ACC112 (cell line): ENCODE measurements around the gene OTOS.

Source experiments
- H2AFZ ChIP-seq: fragments of 200-600 bp; sonication (generic); one replicate; pipeline ENCODE4 v1.6.0; 2017; ENCODE audit warnings: antibody characterized with exemption, low read length; ENCODE audit not compliant: unreplicated experiment
- H3K27ac ChIP-seq: fragments of 200-600 bp; sonication (generic); 2 replicates; pipeline ENCODE4 v1.5.1; 2014; ENCODE audit warnings: low read depth, mild to moderate bottlenecking, antibody characterized with exemption, low read length, moderate library complexity
- H3K27me3 ChIP-seq: fragments of 200-600 bp; sonication (generic); 2 replicates; pipeline ENCODE4 v1.6.1; 2014; ENCODE audit warnings: mild to moderate bottlenecking, antibody characterized with exemption, low read length, moderate library complexity, mixed read lengths; ENCODE audit not compliant: insufficient read depth
- H3K36me3 ChIP-seq: fragments of 200-600 bp; sonication (generic); 2 replicates; pipeline ENCODE4 v1.6.1; 2016; ENCODE audit warnings: mild to moderate bottlenecking, antibody characterized with exemption, low read length, moderate library complexity, mixed read lengths; ENCODE audit not compliant: insufficient read depth
- H3K4me1 ChIP-seq: fragments of 200-600 bp; sonication (generic); one replicate; pipeline ENCODE4 v1.6.1; 2016; ENCODE audit warnings: low read length, mixed read lengths; ENCODE audit not compliant: insufficient read depth, unreplicated experiment, control insufficient read depth
- H3K4me3 ChIP-seq: fragments of 200-600 bp; sonication (generic); 2 replicates; pipeline ENCODE4 v1.5.1; 2014; ENCODE audit warnings: mild to moderate bottlenecking, low read depth, low read length
- H3K79me2 ChIP-seq: fragments of 200-600 bp; sonication (generic); one replicate; pipeline ENCODE4 v1.6.0; 2016; ENCODE audit warnings: low read length; ENCODE audit not compliant: control insufficient read depth, unreplicated experiment, insufficient read depth

OTOS gene

DNA sequence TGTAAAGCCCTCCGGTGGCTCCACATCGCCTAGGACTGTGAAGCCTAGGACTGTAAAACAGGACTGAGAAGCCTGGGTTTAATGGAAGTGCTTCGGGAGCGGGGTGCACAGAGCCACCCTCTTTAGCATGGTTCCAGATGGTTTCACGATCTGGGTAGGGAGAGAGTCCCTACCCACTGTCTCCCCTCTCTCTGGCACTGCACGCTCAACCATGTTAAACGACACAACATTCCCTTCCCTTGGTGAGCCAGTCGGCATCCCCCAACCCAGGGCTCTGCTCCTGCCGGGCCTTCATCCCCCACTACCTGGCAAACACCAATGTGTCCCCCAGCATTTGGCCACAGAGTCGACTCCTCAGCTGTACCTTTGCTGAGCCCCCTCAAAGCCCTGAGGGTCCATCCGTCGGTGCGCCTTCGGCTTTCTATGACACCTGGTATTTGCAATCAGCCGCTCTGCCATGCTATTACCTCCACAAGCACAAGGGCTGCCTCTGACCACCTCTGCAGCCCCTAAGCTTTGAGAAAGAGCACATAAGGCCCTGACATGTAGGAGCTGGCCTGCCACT lies 5.4 kb downstream of the OTOS start:
- Histone ChIP-seq H3K36me3 (peaks cover 18% of the 10 kb centered on the region), H3K27ac (no peak overlapping the region)

DNA sequence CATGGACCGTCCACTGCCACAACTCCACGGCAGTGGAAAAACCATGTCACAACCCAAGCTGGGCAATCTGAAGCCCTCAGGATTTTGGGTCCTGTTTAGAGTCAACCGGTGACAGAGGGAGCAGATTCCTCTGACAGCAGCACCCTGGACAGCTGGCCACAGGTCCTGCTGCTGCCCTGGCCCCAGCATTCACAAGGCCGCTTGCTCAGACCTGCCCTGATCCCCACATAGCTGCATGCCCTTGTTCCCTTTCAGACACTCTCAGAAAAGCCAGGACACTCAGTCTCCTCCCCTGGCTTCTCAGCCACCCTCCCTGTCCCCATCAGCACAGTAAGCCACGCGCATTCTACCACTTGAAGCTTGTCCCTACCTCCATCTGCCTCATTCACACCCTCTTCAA lies 6.0 kb downstream of the OTOS start:
- H3K36me3 ChIP-seq = peaks cover 23% of the 10 kb centered on the region
- H3K27ac ChIP-seq = no peak overlapping the region
- H3K4me1 ChIP-seq = peaks cover 7% of the 10 kb centered on the region
- H3K4me3 ChIP-seq = peak overlapping the region; percentile 97
- peaks cover 26% of the 10 kb centered on the region for H3K79me2 ChIP-seq
- no peaks in the 10 kb centered on the region for H3K27me3 ChIP-seq
- H2AFZ ChIP-seq = no peak overlapping the region

More for the DNA sequence above, 5.4 kb downstream of the OTOS start:
- Histone ChIP-seq H2AFZ (no peak overlapping the region), H3K79me2 (peaks cover 26% of the 10 kb centered on the region), H3K4me3 (peak overlapping the region; percentile 97), H3K27me3 (no peaks in the 10 kb centered on the region), H3K4me1 (peaks cover 7% of the 10 kb centered on the region)

DNA sequence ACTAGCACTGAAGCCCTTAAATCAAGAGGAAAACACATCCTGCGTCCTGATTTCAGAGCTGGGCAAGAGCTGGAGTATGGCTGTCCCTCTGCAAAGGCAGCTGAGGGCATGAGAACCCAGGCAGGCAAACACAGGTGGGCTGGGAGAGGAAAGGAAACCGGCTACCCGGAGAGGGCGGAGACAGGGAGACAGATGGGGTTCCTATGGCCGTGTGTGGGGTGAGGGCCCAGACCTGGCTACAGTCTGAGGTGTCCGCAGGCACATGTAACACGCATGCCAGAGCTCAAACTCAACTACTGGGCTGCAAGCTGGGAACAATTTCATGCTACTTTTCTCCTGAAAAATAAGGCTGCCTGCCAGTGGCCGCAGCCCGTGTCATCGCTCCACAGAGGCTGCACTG lies 7.1 kb downstream of the OTOS start:
- H3K27me3 ChIP-seq = no peaks in the 10 kb centered on the region
- peaks cover 26% of the 10 kb centered on the region for H3K79me2 ChIP-seq
- no peak overlapping the region for H3K27ac ChIP-seq
- peaks cover 7% of the 10 kb centered on the region for H3K4me1 ChIP-seq
- H3K4me3 ChIP-seq = no peak overlapping the region
- H3K36me3 ChIP-seq = peaks cover 30% of the 10 kb centered on the region
- no peak overlapping the region for H2AFZ ChIP-seq

DNA sequence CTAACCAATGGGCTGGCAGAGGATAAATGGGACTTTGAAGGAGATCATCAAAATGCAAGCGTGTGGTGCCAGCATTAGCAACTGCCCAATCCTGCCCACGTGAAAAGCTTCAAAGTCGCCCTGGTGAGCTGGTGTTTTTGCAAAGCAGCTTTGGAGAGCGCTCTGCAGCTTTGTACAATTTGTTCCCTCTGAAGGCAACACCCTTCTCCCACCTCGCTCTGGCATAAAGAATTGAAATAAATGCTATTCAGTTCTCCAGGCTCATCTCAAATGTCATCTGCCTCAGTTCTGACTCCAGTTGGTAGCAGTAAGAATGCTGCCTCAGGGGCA lies 7.8 kb downstream of the OTOS start:
- no peak overlapping the region for H2AFZ ChIP-seq
- peaks cover 26% of the 10 kb centered on the region for H3K79me2 ChIP-seq
- no peak overlapping the region for H3K4me3 ChIP-seq
- H3K27me3 ChIP-seq = no peaks in the 10 kb centered on the region
- H3K27ac ChIP-seq = no peak overlapping the region
- H3K4me1 ChIP-seq = peaks cover 7% of the 10 kb centered on the region
- peaks cover 36% of the 10 kb centered on the region for H3K36me3 ChIP-seq

- Histone ChIP-seq H3K4me3 (no peak overlapping the region), H3K79me2 (peaks cover 26% of the 10 kb centered on the region), H2AFZ (no peak overlapping the region), H3K4me1 (peaks cover 7% of the 10 kb centered on the region), H3K27ac (no peak overlapping the region), H3K27me3 (no peaks in the 10 kb centered on the region), H3K36me3 (peaks cover 36% of the 10 kb centered on the region)
These were observed 8.4 kb downstream of the OTOS start for GRCh38 chr2:240131941-240132650.

DNA sequence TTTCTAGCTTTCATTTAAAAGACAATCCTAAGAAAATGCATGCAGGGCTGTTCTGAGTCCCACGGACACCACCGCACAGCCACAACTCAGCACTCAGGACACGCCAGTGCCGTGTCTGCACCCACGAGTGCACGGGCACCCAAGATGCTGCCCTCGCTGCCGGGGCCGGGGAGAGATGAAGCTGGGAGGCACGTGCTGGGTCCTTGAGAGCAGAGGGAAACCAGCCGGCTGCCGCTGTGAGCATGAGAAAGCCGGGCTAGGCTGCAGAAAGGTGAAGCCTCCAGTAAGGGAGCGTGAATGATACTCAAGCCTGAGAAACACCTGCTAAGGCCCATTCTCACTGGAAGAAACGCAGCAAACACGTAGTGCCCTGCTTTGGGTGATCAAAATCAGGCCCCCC lies 9.2 kb downstream of the OTOS start:
- H3K27me3 ChIP-seq = no peaks in the 10 kb centered on the region
- H3K79me2 ChIP-seq = peaks cover 26% of the 10 kb centered on the region
- H2AFZ ChIP-seq = no peak overlapping the region
- peaks cover 7% of the 10 kb centered on the region for H3K4me1 ChIP-seq
- H3K4me3 ChIP-seq = no peak overlapping the region
- peaks cover 39% of the 10 kb centered on the region for H3K36me3 ChIP-seq
- H3K27ac ChIP-seq = no peak overlapping the region

- Histone ChIP-seq H3K79me2 (peaks cover 23% of the 10 kb centered on the region), H3K4me3 (no peak overlapping the region), H3K27me3 (no peaks in the 10 kb centered on the region), H3K36me3 (peaks cover 39% of the 10 kb centered on the region), H3K4me1 (peaks cover 7% of the 10 kb centered on the region), H3K27ac (no peak overlapping the region), H2AFZ (no peak overlapping the region)
These were observed 9.9 kb downstream of the OTOS start for GRCh38 chr2:240130393-240131195.

DNA sequence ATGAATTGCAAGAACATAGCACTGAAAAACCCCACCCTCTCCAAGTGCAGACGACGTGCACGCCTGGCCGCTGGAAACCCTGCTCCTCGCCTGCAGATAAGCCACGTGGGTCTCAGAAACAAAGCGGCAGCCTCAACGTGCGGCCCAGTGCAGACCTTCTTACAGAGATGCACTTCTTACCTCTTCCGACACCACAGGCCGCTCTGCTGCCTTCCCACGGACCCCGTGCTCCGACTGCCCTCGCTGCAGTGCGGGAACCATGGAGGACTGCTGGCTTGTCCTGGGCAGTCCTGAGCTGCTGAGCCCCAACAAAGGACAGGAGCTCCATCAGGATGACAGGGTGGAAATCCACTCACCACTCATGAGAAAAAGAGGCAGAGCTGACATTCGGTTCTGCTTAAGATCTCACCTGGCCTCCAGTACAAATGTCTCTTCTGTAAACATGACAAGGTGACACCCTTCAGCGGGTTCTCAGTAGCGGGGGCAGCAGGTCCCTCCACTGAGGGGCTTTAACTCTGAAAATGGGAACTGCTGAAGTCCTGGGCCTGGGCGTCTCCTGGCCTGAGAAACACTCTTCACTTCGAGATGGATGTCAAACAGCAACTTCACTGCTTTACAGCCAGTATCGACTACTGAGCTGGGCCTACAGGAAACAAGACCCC lies 10.6 kb downstream of the OTOS start:
- H3K4me1 ChIP-seq = peaks cover 3% of the 10 kb centered on the region
- H3K4me3 ChIP-seq = no peak overlapping the region
- H3K27ac ChIP-seq = no peak overlapping the region
- no peaks in the 10 kb centered on the region for H3K27me3 ChIP-seq
- H3K36me3 ChIP-seq = peaks cover 39% of the 10 kb centered on the region
- no peak overlapping the region for H2AFZ ChIP-seq
- H3K79me2 ChIP-seq = peaks cover 16% of the 10 kb centered on the region

- H3K79me2 ChIP-seq = peaks cover 10% of the 10 kb centered on the region
- H3K4me1 ChIP-seq = no peaks in the 10 kb centered on the region
- no peaks in the 10 kb centered on the region for H3K27me3 ChIP-seq
- H3K27ac ChIP-seq = no peak overlapping the region
- H3K4me3 ChIP-seq = no peak overlapping the region
- H2AFZ ChIP-seq = no peak overlapping the region
- H3K36me3 ChIP-seq = peaks cover 39% of the 10 kb centered on the region
These were observed 11.1 kb downstream of the OTOS start for GRCh38 chr2:240129311-240129710.

- Histone ChIP-seq H3K27ac (no peak overlapping the region), H3K4me1 (no peaks in the 10 kb centered on the region), H3K79me2 (peaks cover 5% of the 10 kb centered on the region), H2AFZ (no peak overlapping the region), H3K36me3 (peaks cover 39% of the 10 kb centered on the region), H3K4me3 (no peak overlapping the region), H3K27me3 (no peaks in the 10 kb centered on the region)
These were observed 11.8 kb downstream of the OTOS start for GRCh38 chr2:240128608-240129145.
